A549 (cell line): ENCODE results near the gene RHOT2.

Experiments used
- BHLHE40 ChIP-seq: IDR thresholded peaks from 2 replicates; pipeline ENCODE4 v1.6.1; 2012; ENCODE audit warnings: low read depth, low read length, inconsistent platforms
- CHD2 ChIP-seq: fragments of 150-350 bp; IDR thresholded peaks from 2 replicates; pipeline ENCODE4 v1.6.1; 2014; ENCODE audit warnings: low read length; ENCODE audit not compliant: partially characterized antibody
- CHD4 ChIP-seq: fragments of 200-600 bp; sonication (generic); IDR thresholded peaks from 2 replicates; pipeline ENCODE4 v1.6.1; 2016; ENCODE audit warnings: antibody characterized with exemption, mild to moderate bottlenecking, borderline replicate concordance
- CTCF ChIP-seq: fragments of >200 bp; sonication (Bioruptor Twin); formaldehyde crosslinking; IDR thresholded peaks from 3 replicates; pipeline ENCODE4 v1.5.1; 2016
- EP300 ChIP-seq, 2 experiments: fragments of >200 bp; sonication (Bioruptor Twin); formaldehyde crosslinking; IDR thresholded peaks; 2 replicates in 1 of 2; 3 replicates in 1 of 2; pipeline ENCODE4 v1.6.1; 2016 to 2017
- FOSL2 ChIP-seq, 2 experiments: fragments of 450-650 bp in 1 of 2; fragments of >200 bp in 1 of 2; sonication (Bioruptor Twin) in 1 of 2; formaldehyde crosslinking; IDR thresholded peaks; 2 replicates each; pipeline versions ENCODE4 v1.5.0 to v1.6.1; 2016 to 2020; ENCODE audit warnings: mild to moderate bottlenecking in 1 of 2, moderate library complexity in 1 of 2
- HDAC2 ChIP-seq: fragments of 200-600 bp; sonication (generic); IDR thresholded peaks from 2 replicates; pipeline ENCODE4 v1.6.1; 2016
- JUNB ChIP-seq: fragments of >200 bp; sonication (Bioruptor Twin); formaldehyde crosslinking; IDR thresholded peaks from 2 replicates; pipeline ENCODE4 v1.6.1; 2016
- MAX ChIP-seq: IDR thresholded peaks from 2 replicates; pipeline ENCODE4 v1.6.1; 2012
- PHF8 ChIP-seq: fragments of 200-600 bp; sonication (generic); IDR thresholded peaks from 2 replicates; pipeline ENCODE4 v1.6.1; 2016; ENCODE audit warnings: low read depth, mild to moderate bottlenecking, antibody characterized with exemption, moderate library complexity, borderline replicate concordance
- POLR2A ChIP-seq: IDR thresholded peaks from 2 replicates; pipeline ENCODE4 v1.6.1; 2012; ENCODE audit warnings: mild to moderate bottlenecking, low read length
- REST ChIP-seq: fragments of 200-600 bp; sonication (generic); IDR thresholded peaks from 2 replicates; pipeline ENCODE4 v1.6.1; 2016; ENCODE audit warnings: antibody characterized with exemption, mild to moderate bottlenecking, moderate library complexity
- RFX5 ChIP-seq: fragments of 450-650 bp; IDR thresholded peaks from 2 replicates; pipeline ENCODE4 v1.7.1; 2014; ENCODE audit warnings: antibody characterized with exemption, mild to moderate bottlenecking, moderate library complexity
- RNF2 ChIP-seq: fragments of 200-600 bp; sonication (generic); IDR thresholded peaks from 2 replicates; pipeline ENCODE4 v1.6.1; 2016; ENCODE audit warnings: low read depth, mild to moderate bottlenecking, antibody characterized with exemption, moderate library complexity, borderline replicate concordance

- TF ChIP-seq RNF2 (no peak), CTCF (no peak), FOSL2 (IDR thresholded peaks at IDR 0.05) (no peak), FOSL2 (CRISPR knock-in tag; IDR thresholded peaks at IDR 0.05) (no peak), BHLHE40 (no peak), REST (no peak), POLR2A (no peak), CHD2 (no peak), HDAC2 (no peak), JUNB (no peak), EP300 (IDR thresholded peaks at IDR 0.05) (no peak), CHD4 (no peak), PHF8 (no peak), RFX5 (no peak), MAX (no peak)
Observed at GRCh38 chr16:634051-634670, 33.8 kb upstream of the RHOT2 start.
